GM19043 (cell line): ENCODE data around the gene ME3.

Experiments
- ATAC-seq: cut with Tn5 transposase; IDR thresholded peaks from one replicate; pipeline ENCODE4 v1.9.1; 2021; ENCODE audit warnings: low read depth; ENCODE audit not compliant: unreplicated experiment

ME3 gene

DNA sequence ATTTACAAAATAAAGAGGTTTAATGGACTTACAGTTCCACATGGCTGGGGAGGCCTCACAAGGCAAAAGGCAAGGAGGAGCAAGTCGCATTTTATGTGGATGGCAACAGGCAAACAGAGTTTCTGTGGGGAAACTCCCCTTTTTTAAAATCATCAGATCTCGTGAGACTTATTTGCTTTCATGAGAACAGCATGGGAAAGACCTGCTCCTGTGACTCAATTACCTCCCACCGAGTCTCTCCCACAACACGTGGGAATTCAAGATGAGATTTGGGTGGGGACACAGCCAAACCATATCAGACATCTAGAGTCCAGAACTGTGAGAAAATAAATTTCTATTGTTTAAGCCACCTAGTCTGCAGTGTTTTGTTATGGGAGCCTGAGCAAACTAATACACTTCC lies 80.8 kb downstream of the ME3 start:
- ATAC-seq, result no peak

- no peak for ATAC-seq
Observed at GRCh38 chr11:86589856-86590589, 82.4 kb downstream of the ME3 start.

DNA sequence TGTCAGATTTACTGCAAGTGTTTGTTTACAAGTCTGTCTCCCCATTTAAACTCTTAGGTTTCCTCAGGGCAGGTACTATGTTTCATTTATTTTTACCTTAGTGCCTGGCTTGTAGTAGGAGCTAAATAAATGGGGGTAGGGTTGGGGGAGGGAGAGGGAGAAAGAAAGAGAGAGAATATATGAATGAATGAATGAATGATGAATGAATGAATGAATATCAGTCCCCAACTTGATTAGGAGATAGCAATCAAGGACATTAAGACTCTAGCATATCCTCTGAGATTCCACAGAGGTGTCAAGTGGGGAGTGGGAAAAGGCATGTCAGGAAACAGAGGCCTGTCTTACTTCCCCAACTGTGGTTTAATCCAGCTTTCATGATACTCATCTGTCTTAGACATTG lies 83.2 kb downstream of the ME3 start:
- no peak for ATAC-seq

DNA sequence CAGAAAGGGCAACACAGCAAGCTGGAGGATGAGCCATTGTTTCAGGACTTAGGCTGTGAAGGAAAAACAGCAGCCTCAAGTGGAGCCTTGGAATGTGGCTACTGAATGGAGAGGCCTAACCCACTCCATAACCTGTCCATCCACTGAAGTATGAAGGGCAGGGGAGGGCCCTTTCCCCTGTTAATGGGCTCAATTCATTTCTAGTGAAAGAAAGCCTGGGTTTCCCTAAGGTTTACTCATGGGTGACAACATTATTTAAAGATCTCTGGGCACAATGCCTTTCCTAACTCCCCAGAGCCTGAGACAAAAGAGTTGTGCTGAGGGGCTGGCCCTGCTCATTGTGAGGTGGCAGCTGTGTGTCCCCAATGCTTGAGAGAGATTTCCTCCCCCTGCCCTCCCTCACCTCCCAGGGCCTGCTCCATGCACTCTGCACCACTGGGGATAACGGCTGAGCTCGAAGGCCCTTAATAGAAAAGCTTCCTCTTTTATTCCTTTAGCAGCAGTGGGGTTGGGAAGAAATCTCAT lies 83.8 kb downstream of the ME3 start:
- no peak for ATAC-seq

DNA sequence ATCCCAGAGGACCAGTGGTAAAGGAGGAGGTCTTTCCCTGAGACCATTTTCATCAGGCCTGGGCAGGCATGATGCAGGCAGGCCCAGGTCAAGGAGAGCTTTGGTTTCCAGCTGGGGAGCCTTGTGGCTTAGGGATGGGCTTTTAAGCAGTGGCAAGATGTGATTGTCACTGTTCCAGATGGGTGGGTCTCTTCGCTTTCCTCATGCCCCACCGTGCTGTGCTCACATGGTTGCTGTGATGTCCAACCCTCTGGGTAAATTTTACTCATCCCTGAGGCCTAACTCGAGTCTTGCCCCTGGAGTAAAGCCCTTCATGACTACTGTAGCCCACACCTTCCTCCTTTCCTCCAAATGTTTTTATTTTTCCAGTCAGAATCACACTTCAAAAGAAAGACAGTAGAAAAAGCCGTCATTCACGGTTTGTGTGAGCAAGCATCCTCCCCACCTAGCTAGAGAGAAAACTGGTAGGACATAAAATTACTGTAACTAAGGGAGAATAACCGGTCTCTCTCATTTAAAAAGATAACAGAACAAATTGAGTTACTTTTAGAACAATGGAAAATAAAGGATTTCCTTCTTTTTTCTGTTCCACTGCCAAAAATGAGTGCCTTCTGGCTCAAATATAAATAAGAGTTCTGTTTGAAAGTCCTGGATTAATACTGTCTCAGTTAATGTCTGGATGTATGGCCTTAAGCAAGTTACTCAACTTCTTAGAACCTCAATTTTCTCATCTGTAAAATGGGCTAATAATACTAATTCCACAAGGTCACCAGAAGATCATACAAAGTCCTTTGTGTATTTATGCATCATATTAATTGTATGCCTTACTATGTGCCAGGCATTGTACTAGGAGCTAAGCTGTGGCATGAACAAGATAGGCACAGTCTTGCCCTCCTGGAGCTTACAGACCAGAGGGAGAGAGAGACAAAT lies 84.9 kb downstream of the ME3 start:
- ATAC-seq, result no peak

DNA sequence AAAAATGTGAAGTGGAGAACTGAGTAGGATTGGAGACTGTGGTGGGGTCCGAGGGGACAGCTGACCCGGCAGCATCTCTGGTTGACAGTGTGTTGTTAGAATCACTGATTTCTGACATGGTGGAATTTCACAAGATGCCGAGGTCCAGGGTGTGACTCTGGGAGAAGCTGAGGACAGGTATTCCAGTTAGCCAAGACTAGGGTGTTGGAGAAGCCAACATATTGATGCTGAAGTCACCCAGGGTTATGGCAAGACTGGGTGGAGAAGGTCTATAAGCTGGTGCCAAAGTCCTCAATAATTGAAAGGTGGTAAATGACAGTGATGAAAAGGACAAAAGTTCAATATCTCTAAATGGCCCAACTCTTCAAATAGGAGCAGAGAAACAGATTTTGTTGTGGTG lies 86.1 kb downstream of the ME3 start:
- no peak for ATAC-seq

GRCh38 chr11:86582898-86583297 lies 89.5 kb downstream of the ME3 start:
- ATAC-seq, result no peak

GRCh38 chr11:86580535-86580934 lies 91.9 kb downstream of the ME3 start:
- no peak for ATAC-seq

DNA sequence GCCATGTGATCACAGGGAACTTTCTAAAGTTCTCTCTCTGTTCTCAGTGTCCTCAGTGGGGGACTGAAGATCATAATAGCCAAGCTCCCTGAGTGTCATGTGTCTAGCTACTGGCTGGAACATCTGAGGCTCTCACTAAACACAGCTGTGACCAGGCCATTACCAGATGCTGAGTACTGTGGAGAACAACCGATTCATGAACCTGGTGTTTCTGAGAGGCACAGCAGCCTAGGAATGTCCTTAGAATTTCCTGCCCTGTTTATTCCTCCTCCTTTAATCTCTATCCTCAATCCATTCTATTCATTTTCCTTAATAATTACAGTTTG lies 93.0 kb downstream of the ME3 start:
- ATAC-seq, result no peak

DNA sequence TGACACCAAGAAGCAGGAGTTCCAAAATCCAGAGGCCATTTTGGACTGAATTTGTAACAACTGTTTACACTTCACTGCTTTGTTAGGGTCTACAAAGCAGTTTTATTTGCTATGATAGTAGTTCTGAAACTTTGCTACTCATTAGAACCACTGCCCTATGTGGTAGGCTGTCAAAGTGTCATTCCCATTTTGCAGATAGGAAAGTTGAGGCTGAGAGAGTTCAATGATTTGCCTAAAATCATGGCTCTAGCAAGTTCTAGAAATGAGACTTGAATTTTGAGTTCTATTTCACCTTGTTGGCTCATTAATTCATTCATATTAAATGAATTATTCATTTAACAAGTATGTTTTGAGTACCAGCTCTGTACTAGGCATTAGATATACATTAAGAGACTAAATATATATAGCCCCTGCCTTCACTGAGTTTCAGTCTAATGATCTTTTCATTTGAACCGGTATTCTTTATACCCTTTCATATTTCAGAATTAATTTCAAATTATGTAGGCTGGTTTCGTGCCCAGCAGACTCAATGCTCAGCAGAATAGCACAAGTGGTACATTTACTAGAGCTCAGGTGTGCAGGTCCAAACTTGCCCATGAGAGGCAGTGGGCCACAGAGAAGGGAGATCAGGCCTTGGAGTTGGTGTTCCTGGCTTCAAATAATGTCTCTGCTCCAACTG lies 93.5 kb downstream of the ME3 start:
- no peak for ATAC-seq

GRCh38 chr11:86577644-86578636 lies 94.5 kb downstream of the ME3 start:
- no peak for ATAC-seq

- ATAC-seq, result no peak
Observed at GRCh38 chr11:86576946-86577624, 95.3 kb downstream of the ME3 start.

GRCh38 chr11:86575927-86576326 lies 96.5 kb downstream of the ME3 start:
- no peak for ATAC-seq

DNA sequence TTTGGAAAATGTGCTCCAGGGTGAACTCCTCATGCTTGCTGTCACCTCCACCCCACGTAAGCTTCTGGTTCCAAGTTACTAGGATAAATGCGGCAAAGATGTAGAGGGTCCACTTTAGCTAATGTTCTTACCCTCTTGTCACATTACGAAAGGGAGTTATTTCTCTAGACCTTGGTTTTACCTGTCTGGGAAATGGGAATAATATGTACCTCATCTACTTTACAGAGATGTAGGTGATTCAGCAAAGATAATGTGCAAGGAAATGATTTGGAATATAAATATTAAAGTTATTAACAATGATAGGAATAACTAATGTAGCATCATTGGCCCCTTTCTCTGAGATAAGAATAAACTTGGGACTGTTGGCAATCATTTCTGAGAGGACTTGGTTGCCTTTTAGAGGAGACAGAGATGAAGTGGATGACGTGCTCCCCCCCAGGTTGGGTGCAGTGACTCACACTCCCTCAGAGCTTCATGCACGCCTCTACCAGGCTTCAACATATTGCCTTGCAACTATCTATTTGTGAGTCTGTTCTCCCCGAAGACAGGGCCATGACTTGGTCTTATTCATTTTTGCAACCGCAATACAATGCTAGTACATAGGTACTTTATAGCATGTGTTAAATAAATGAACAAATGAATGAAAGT lies 97.1 kb downstream of the ME3 start:
- no peak for ATAC-seq

DNA sequence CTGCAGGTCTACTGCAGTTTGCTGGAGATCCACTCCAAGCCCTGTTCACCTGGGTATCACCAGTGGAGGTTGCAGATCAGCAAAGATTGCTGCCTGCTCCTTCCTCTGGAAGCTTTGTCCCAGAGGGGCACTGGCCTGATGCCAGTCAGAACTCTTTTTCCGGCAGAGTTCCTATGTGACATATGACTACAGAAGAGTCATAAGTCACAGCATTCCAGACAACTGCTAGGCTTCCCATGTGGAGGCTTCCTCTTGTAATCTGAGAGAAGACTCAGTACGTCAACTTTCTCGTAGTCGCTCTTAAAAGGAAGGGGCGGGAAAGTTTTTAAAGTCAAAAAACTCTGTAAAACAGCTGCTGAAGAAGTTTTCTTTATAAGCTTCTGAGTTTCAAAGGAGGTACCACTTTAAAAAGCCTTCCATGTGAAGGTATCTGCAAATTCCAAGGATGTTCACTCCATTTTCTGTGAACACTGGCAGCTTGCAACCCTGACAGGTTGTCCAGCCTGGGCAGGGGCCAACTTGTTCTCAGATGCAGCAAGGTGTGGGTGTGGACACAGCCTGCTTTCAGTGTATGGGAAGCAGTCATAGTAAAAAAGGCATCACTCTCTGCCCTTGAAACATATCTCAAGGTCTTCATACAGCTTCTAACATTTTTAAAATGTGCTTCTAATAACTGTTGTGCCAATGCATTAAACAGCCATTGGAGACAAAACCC lies 97.8 kb downstream of the ME3 start:
- no peak for ATAC-seq

DNA sequence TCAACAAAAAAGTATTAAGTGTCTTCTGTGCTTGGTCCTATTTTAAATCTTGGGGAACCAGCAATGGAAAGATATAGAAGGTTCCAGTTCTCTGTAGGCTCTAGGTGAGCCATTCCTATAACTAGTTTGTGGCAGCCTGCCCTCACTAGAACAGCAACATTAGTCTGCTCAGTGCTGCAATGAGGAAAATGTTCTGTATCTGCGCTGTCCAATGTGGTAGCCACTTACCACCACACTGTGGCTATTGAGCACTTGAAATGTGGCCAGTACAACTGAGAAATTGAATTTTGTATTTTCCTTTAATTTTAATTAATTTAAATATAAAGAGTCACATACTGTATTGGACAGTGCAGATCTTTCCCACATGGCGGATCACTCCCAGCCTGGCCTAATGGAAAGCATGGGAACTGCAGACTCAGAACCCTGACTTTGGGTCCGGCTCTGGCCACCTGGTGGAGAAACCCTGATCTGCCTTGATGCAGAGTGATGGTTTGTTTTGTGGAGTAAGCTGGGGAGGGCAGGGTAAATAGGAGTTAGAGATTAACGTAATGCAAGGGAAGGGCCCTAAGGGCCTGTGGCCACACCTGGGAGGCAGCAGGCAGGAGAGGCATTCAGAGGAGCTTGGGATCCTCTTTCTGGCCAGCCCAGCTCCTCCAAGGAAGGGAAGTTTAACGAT lies 101.0 kb downstream of the ME3 start:
- ATAC-seq, result no peak

DNA sequence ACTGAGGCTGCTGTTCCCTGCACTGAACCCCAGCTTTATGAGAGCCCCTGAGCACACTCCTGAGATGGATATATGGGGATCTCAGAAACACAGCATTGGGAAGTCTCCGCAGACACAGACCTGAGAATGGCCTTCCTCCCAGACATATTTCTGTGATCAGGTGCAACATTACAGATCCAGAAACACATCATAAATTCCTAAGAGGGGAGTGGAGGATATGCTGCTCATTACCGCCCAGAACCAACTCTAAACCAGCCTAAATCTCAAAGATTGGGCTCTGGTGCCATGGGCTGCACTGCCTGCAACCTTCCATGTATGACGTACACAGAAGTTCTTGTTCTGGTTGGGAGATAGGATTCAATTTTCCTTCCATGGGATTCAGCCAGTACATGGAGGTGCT lies 102.0 kb downstream of the ME3 start:
- ATAC-seq, result no peak

- no peak for ATAC-seq
Observed at GRCh38 chr11:86570020-86570419, 102.4 kb downstream of the ME3 start.
